ENCODE data around the gene ZC3H18. TPM values are rescaled to one million over a fixed set of nuclear protein-coding genes. Genes with fewer than 3 reads are reported as not detected.
"Not testable (repeated sequence)": the region's sequence is repeated elsewhere in the genome, so short reads cannot be mapped to it uniquely, and the experiment has no call there.

ZC3H18 gene
- total RNA-seq, 1 donor from 2014 or later: 20.6 TPM

DNA sequence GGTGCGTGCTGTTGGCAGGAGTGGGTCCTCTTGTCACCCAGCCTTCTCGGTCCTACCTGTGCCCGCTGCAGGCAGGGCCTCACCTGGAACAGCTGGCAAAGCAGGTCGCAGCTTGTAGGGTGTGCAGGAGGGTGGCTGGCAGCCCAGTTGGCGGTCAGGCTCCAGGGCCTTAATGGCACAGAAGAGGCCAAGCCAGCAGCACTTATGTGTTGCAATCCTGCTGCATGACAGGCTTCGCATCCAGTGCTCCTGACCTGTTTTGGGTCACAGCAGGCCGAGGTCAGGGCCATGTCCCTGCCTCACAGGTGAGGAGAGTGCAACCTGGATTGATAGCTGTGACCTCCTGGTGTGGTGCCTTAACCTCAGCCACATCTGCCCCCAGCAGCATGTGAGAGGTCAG, 31.9 kb downstream of the ZC3H18 start:
- no peak for DNase-seq (ENCODE audit: low read depth)

DNA sequence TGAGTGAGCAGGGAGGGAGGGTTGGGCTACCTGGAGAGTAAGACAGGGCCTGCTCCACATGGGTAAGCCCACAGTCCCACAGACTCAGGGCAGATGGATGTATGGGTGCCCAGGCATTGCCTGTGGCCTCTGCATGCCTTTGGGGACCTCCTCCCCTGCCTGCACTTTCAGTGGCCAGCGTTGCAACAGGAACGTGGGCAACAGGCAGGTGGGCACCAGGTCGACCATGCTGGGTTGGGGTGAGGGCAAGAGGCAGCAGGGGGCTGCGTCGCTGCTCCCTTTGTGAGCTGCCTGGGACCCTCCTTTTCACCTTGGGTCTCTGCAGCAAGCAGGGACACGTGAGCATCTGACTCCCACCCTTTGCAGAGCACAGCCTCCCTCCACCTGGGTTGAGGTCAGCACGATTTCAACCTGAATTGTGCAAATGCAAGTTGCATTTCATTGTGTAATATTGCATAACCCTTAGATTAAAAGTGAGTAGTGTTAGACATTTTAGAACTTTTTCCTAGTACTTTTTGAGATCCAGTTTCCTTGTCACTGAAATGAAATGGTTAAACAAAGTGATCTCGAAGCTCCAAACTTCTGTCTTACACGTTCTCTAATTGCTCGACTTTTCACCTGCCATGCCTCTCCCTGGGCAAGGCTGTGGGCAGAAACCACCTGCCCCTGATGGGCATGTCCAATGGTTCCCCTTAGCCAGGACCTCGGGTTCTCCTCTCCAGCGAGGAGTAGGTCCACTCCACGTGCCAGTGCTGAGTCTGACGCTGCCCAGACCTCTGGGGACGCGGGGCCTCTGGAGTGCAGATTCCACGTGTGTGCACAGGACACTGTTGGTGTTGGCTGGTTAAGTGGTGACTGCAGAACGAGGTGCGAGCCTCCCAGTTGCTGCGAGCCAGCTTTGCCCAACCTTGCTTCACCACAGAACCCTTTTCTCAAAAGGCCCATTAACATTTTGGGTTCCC, 35.3 kb downstream of the ZC3H18 start:
- no peak for DNase-seq (ENCODE audit: low read depth)

DNA sequence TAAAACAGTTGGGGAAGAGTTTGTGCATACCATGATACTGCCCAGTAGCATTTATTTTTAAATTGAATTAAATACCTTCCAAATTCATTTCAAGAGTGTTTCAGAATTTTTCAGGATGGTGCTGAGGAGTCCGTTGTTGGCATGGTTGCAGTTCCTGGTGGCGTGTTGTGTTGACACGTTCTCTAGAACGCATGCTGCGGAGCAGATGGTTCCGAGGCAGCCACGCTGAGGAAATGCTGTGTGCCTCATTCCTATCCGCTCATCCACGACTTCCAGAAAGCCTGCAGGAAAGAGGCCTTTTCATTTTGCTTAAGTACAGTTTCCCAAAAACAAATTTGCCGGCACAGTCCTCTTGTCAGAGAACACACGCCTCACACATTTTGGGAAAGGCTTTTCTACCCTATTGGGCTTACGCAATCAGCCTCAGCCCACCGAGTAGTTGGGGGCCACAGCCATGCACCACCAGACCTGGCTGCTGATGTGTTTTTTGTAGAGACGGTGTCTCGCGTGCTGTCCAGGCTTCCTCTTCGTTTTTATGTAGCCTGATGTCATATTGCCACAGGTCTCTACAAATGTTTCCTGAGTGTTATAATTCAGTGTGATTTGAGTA, 36.0 kb downstream of the ZC3H18 start:
- DNase-seq (ENCODE audit: low read depth): no peak

DNA sequence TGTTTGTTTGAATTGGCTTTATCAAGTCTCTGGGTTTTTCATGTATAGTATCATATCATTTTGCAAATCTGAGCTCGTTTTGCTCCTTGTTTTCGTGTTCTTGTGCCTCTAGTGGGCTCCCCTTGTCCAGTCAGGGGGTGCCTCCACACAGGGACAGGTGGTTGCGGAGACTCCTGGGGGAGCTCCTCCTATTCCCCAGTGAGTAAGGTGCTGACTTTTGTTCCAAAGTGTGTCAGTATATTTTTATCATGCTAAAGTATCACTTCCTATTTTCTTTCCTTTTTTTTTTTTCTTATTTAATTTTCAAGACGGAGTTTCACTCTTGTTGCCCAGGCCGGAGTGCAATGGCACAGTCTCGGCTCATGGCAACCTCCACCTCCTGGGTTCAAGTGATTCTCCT, 37.9 kb downstream of the ZC3H18 start:
- DNase-seq (ENCODE audit: low read depth): no peak

DNA sequence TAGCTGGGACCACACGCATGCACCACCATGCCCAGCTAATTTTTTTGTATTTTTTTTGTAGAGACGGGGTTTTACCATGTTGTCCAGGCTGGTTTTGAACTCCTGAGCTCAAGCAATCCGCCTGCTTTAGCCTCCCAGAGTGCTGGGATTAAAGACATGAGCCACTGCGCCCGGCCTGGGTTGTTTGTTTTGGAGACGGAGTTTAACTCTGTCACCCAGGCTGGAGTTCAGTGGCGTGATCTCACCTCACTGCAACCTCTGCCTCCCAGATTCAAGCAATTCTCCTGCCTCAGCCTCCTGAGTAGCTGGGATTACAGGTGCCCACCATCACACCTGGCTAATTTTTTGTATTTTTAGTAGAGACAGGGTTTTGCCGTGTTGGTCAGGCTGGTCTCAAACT, 39.2 kb downstream of the ZC3H18 start:
- DNase-seq (ENCODE audit: low read depth): not testable (repeated sequence)

DNA sequence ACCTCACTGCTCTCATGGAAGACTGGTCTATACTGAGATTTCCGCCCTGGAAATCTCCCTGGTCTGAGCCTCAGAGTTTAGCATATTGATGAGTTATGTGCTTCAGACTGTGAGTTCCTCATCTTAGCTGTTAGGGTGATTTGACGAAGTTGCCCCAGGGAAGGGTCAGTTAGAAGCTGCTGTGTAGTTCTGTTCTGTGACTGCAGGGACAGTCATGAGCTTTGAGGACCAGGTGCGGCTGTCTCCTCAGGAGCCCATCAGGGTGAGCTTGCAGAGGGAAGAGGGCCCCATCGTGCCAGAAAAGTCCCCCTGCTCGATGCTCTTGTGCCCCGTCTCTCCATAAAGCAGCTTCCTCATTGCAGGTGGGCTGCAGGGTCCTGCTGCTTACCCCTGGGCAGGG, 39.9 kb downstream of the ZC3H18 start:
- no peak for DNase-seq (ENCODE audit: low read depth)

DNA sequence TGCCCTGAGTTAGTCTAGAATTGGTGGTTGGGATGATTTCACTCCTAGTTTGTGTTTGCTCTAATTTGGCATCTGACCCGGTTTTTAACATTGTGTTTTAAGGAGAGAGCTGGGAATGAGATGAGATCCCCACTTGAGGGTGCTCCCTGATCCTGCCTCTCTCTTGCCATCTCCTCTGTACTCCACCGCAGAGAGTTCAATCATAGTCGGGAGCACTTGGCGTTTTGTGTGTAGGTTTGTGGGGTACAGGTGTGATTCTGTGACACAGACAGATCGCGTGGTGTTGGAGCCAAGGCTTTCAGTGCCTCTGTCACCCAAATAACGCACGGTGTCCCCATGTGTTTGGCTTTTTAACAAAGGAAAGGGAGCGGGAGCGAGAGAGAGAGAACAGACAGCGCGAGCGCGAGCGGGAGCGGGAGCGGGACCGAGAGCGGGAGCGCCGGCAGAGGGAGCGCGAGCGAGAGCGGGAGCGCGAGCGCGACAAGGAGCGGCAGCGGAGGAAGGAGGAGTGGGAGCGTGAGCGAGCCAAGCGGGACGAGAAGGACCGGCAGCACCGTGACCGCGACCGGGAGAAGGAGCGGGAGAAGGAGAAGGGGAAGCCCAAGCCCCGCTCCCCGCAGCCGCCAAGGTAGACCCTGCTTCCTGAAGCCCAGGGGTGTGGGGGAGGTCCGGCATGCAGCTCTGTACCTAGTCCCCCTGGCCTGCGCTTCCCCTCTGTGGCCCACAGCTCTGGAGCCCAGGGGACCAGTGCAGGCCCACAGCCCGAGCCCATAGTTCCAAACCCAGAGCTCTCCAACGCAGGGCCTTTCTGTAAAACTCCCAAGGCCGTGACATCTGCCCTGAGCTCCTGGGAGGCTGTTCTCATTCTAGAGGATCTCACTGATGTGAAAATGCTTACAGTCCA, 41.0 kb downstream of the ZC3H18 start:
- DNase-seq (ENCODE audit: low read depth): no peak

DNA sequence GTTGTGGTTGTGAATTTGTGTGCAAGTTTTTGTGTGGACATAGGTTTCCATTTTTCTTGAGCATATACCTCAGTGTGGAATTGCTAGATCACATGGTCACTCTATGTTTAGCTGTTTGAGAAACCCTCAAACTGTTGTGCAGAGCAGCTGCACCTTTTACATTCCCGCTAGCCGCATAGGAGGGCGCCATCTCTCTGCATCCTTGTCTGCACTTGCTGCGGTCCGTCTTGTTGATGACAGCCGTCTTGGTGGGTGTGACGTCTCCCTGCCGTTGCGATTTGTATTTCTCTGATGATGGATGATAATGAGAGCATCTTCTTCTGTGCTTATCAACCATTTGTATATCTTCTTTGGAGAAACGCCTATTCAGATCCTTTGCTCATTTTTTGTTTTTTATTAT, 43.1 kb downstream of the ZC3H18 start:
- DNase-seq (ENCODE audit: low read depth): no peak

DNA sequence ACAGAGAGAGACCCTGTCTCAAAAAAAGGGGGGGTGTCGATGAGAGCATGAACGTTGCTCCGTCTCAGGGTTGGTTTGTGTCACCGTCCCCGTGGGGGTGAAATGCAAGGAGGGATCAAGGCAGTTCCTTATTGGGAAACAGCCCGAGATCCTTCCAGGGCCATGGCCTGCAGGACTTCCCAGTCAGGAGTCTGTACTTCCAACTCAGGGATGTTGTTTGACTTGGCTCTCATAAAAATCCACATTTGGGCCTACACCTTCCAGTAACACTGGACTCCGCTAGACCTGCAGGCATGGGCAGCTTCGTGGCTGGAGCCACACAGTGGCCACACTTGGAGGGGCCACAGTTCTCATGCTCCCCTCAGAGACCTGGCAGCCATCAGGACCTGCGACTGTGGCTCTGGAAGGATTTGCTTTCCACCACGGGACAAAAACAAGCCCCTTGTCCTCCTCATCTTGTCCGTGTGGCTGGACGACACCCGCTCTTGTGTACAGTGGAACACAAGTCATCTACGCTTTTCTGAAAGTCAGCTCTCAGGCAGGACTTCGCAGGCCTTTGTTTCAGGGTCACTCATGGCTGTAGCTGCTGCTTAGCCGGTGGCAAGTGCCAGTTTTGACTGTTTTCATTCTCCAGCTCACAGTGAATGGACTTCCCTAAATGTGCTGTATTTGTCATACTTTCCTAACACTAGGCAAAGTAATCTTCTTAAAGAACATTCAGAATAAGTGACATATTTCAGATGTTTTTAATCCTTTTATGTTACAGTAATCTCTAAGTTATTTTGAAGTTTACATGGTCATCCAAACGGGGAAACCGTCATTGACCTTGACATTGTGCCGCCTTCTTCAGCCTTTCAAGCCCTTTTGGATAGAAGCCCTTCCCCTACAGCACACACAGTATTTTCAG, 44.0 kb downstream of the ZC3H18 start:
- DNase-seq (ENCODE audit: low read depth): no peak

DNA sequence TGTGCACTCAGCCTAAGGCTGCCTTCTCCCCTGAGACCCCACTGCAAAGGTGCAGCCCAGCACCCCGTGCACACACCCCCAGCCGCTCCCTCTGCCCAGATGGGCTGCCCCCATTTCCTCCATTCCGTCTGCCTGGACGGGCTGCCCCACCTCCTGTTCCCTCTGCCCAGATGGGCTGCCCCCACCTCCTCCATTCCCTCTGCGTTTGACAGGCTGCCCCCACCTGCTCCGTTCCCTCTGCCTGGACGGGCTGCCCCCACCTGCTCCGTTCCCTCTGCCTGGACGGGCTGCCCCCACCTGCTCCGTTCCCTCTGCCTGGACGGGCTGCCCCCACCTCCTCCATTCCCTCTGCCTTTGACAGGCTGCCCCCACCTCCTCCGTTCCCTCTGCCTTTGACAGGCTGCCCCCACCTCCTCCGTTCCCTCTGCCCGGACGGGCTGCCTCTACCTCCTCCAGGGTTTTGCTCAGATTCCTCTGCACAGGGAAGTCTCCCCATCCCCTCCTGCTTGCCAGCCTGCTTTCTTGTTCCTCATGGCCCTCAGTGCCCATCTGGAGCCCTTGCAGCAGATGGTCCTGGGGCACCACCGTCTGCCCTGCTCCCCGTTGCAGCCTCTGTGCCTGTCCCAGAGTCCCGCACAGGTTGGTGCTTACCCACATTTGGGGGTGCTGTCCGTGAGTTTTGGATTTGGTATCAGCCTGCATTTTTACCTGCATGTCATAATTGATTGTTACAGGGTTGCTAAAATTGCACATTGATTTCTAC, 44.8 kb downstream of the ZC3H18 start:
- DNase-seq (ENCODE audit: low read depth): no peak

DNA sequence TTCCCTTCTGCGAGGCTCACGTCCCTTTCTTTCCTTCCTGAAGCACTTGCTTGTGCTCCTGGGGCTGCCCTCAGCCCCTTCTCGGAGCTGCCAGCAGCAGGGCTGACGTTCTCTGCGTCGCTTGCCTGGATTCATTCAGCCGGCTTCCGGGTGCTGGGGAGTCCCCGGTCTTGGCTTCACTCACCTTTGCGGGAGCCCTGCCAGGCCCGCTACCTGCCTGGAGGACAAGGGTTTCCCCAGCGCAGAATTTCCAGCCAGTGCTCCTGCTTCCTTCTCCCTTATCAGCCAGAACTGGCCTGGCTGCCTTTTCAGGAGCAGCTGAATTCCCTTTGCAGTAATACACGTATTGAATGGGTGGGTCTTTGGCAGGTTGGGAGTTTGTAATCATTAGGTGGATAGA, 46.1 kb downstream of the ZC3H18 start:
- no peak for DNase-seq (ENCODE audit: low read depth)

DNA sequence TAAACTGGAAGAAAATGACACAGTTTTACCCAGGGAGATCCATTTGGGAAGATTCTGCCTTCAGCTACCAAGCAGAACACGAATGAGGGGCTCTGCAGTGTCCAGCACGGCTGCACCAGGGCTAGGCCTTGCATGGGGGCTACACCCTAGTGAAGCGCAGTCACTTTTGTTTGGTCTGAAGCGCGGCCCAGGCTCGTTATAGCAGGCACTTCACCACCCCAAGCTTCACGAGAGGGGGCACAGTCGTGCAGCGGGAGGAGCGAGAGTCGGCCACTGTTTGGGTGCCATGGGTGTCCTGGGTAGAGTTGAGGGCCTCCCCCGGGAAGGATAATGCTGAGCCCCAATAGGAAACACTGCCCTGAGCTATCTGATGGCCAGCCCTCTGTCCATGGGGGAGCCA, 46.5 kb downstream of the ZC3H18 start:
- no peak for DNase-seq (ENCODE audit: low read depth)

DNA sequence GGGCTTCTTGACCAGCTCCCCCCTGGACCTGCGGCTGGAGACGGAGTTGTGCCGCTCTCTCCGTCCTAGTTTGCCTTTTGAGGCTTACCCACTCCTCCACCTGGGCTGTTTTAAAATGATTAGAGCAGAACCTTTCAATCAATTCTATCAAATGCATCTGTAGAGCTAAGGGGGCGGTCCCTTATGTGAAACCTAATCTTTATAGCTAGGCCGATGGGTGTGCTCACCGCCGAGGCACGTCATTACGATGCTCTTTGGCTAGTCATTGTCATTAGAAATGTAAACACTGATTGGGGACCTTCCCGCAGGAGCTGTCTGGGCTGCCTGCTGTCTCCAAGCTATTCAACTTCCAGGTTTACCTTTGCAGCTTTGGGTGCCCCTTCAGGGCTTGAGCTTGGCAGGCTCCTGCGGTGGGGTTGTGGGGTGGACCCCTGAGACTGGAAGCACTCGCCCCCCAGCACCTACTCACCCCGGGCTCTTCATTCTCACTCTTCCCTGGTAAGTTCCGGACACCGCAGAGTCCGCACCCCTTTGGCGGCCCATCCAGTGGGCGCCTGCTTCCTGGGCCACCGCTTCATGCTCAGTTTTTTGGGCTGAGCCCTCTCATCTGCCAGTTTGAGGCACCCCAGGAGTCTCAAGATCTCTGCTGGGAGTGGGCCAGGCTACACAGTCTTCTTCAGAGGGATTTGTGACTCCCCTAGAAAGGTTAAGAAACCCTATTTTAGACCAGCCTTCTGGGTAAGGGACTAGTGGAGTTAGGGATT, 47.2 kb downstream of the ZC3H18 start:
- DNase-seq (ENCODE audit: low read depth): no peak

DNA sequence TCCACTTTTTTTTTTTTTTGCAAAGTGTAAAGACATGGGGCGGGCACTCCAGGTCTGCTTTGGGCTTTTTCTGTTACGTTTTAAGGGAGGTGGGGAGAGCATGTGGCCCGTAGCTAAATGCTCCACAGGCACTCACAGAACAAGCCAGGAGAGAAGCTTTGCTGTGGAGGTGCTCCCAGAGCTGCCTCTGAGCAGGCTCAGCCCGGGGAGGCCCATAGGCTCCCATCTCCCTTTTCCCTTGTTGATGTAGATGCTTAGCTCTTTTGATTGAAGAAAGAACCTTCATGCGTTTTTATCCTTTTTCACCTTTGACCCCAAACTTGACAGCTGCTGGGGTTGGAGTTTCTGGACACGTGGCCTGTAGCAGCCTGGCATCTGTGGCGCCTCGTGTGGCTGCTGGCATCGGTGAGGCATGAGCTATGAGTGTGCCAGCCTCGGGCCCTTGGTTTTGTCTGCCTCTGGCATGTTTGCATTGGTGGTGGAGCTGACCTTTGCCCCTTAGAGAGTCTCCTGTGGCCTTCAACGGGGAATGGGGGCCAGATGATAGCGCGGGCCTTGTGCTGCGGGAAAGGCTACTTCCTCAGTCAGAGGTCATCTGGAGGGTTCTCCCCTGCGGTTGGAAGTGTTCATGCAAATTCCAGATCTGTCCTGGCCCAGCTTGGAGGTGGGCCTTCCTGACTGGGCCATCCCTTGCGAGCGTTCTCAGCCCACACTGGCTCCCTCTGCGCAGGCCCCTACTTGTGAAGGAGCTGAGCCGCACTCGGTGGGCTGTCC, 48.2 kb downstream of the ZC3H18 start:
- no peak for DNase-seq (ENCODE audit: low read depth)

DNA sequence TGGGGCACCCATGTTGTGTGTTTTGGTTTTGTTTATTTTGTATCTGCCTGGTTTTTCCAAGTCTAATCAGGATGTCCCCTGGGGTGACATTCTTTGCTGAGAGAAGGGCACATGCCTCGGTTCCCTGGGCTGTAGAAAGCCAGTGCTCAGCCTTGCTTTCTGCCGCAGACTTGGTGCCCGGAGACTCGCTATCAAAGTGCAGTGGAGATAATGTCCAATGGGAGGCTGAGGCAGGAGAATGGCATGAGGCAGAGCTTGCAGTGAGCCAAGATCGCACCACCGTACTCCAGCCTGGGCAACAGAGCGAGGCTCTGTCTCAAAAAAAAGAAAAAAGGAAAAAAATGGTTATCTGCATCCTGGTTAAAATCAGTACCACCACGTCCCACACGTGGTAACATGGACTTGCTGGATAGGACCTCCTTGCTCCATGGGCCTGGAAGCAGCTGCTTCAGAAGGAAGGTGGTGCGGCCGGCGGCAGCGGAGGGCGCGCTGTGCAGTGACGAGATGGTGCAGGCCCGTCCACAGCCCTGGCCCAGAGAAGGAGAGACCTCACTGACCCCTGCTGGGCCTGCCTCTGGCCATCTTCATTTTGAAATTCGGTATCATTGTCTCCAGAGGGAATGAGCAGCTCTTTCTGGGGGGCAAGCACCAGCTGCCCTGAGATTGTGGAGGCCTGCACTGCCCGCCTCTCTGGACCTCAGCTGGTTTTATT, 48.9 kb downstream of the ZC3H18 start:
- no peak for DNase-seq (ENCODE audit: low read depth)

DNA sequence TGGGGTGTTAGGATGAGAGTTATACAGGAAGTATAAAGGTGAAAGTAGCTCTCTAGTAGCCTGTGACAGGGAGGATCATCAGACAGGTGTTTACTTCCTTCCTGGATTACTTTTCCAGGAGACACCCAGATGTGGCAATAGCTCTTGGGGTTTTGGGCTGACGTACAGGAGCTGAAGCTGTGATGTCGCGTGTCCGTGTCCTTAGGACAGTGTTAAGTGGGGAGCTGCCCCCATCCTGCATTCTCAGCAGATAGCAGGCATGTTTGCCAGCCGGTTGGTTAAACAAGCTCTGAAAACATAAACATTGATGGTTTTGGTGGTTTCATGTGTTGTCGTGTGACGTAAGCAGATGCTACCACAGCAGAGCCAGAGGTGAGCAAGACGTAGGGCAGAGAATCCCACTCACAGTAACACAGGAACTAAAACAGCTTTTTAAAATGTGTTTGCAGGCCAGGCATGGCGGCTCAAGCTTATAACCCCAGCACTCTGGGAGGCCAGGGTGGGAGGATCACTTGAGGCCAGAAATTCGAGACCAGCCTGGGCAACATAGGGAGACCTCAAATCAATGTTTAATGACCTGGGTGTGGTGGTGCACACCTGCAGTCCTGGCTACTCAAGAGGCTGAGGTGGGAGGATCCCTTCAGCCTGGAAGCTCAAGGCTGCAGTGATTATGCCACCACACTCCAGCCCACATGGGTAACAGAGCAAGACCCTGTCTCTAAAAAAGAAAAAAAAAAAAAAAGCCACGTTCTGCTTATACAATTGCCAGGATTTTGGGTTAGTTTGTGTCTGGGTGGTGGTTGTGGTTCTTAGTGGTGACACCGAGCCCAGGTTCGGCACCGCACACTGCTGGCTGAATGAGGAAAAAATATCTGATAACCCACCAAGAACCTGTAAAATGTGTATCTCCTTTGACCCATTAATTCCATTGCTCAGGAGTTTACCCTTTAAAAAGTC, 49.9 kb downstream of the ZC3H18 start:
- DNase-seq (ENCODE audit: low read depth): no peak

DNA sequence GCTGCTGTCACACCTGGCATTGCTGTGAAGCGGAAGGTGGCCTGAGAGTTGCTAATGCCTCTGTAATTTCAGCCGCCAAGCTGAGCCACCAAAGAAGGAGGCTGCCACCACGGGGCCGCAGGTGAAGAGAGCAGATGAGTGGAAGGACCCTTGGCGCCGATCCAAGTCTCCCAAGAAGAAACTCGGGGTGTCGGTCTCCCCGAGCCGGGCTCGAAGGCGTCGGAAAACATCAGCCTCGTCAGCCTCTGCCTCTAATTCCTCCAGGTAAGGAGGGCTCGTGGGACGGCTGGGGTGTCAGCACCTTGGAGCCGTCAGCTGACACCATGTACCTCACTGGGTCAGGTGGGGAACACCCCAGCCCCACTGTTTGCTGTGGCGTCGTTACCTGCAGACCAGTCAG, 51.9 kb downstream of the ZC3H18 start:
- no peak for DNase-seq (ENCODE audit: low read depth)

Measured in renal cortical epithelial cell (primary cell).